ENCODE measurements around the gene CHMP6. TPM values are rescaled to one million over a fixed set of nuclear protein-coding genes. Genes with fewer than 3 reads are reported as not detected.

Gene CHMP6
- total and polyA plus RNA-seq, 9 of the 15 experiments (the other 6 are each of a cell fraction or from before 2014, with no cell fraction given): 0.25 to 30.4 (median 13.4) TPM

- H3K27me3 ChIP-seq (ENCODE audit: control insufficient read depth in 2 of 2, insufficient read depth in 2 of 2, low read length in 2 of 2): no peaks in the 10 kb centered on the region
- no peaks in the 10 kb centered on the region for H4K20me1 ChIP-seq (replicated peaks; ENCODE audit: control insufficient read depth, insufficient read depth, low read length)
- CTCF ChIA-PET (ENCODE audit: low intra/inter-chr PET ratio): no interaction called here
- no peak overlapping the region for H3K4me3 ChIP-seq
- no peak overlapping the region for H2AFZ ChIP-seq (ENCODE audit: low read depth, low read length)
- no peaks in the 10 kb centered on the region for H3K9me3 ChIP-seq (replicated peaks; ENCODE audit: control insufficient read depth, insufficient read depth, low read depth, low read length)
- POLR2A ChIA-PET: interaction anchor here (0.6 kb wide), 1 partner anchor 965 kb away, joined by 3 read pairs; no protein-coding TSS in a partner anchor
- no peak overlapping the region for H3K9ac ChIP-seq (ENCODE audit: insufficient read depth in 1 of 2, low read depth in 2 of 2, low read length in 2 of 2)
- peaks cover 0 to 13% of the 10 kb centered on the region in 2 experiments; a peak in 1 of 5 replicates for H3K4me1 ChIP-seq (replicated peaks in 1 of 2; ENCODE audit: control insufficient read depth in 2 of 2, insufficient read depth in 2 of 2, low read length in 2 of 2)
- no peak for DNase-seq (ENCODE audit: extremely low read depth in 1 of 4, low spot score in 3 of 4)
- H3K9me1 ChIP-seq (ENCODE audit: control insufficient read depth, insufficient read depth, low read length): no peaks in the 10 kb centered on the region
- H3K4me2 ChIP-seq (ENCODE audit: insufficient read depth, low read length): no peak overlapping the region
- H3K27ac ChIP-seq (ENCODE audit: extremely low read depth, low read depth, low read length): no peak overlapping the region
- no peaks in the 10 kb centered on the region for H3K79me2 ChIP-seq (ENCODE audit: control insufficient read depth, insufficient read depth, low read length)
- intact Hi-C loops (cut with micrococcal nuclease) (no loop called here), in situ Hi-C loops (cut with MboI) (no loop called here)
- peaks cover 41% of the 10 kb centered on the region; the same call in 1 of the 3 replicates for H3K36me3 ChIP-seq (ENCODE audit: control insufficient read depth, insufficient read depth, low read length)
- no peak for FAIRE-seq
- WGBS (ENCODE audit: insufficient coverage, low coverage, missing lambda C conversion rate): 86% methylated on average over 14 of the region's 17 CpGs
- no peak for ATAC-seq
- TF ChIP-seq ZNF184 (CRISPR knock-in tag; IDR thresholded peaks at IDR 0.05): no peak
- TF ChIP-seq GABPA (tag; conservative IDR thresholded peaks at IDR 0.05; ENCODE audit: low read depth): no peak
- no peak for TF ChIP-seq KDM1A (IDR thresholded peaks at IDR 0.05)
- no peak for TF ChIP-seq HNRNPL (IDR thresholded peaks at IDR 0.05; ENCODE audit: low read depth, low read length)
- TF ChIP-seq, protein P1, sequence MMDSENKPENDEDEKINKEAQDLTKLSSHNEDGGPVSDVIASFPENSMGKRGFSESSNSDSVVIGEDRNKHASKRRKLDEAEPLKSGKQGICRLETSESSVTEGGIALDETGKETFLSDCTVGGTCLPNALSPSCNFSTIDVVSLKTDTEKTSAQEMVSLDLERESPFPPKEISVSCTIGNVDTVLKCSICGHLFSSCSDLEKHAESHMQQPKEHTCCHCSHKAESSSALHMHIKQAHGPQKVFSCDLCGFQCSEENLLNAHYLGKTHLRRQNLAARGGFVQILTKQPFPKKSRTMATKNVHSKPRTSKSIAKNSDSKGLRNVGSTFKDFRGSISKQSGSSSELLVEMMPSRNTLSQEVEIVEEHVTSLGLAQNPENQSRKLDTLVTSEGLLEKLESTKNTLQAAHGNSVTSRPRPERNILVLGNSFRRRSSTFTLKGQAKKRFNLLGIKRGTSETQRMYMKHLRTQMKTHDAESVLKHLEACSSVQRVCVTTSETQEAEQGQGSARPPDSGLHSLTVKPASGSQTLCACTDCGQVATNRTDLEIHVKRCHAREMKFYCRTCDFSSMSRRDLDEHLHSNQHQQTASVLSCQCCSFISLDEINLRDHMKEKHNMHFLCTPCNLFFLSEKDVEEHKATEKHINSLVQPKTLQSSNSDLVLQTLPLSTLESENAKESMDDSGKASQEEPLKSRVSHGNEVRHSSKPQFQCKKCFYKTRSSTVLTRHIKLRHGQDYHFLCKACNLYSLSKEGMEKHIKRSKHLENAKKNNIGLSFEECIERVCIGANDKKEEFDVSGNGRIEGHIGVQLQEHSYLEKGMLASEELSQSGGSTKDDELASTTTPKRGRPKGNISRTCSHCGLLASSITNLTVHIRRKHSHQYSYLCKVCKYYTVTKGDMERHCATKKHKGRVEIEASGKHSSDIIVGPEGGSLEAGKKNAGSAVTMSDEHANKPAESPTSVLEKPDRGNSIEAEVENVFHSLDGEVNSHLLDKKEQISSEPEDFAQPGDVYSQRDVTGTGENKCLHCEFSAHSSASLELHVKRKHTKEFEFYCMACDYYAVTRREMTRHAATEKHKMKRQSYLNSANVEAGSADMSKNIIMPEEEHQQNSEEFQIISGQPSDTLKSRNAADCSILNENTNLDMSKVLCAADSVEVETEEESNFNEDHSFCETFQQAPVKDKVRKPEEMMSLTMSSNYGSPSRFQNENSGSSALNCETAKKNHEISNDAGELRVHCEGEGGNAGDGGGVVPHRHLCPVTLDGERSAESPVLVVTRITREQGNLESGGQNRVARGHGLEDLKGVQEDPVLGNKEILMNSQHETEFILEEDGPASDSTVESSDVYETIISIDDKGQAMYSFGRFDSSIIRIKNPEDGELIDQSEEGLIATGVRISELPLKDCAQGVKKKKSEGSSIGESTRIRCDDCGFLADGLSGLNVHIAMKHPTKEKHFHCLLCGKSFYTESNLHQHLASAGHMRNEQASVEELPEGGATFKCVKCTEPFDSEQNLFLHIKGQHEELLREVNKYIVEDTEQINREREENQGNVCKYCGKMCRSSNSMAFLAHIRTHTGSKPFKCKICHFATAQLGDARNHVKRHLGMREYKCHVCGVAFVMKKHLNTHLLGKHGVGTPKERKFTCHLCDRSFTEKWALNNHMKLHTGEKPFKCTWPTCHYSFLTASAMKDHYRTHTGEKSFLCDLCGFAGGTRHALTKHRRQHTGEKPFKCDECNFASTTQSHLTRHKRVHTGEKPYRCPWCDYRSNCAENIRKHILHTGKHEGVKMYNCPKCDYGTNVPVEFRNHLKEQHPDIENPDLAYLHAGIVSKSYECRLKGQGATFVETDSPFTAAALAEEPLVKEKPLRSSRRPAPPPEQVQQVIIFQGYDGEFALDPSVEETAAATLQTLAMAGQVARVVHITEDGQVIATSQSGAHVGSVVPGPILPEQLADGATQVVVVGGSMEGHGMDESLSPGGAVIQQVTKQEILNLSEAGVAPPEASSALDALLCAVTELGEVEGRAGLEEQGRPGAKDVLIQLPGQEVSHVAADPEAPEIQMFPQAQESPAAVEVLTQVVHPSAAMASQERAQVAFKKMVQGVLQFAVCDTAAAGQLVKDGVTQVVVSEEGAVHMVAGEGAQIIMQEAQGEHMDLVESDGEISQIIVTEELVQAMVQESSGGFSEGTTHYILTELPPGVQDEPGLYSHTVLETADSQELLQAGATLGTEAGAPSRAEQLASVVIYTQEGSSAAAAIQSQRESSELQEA (IDR thresholded peaks at IDR 0.05; ENCODE audit: low read depth): no peak
- TF ChIP-seq MXD1 (CRISPR knock-in tag; IDR thresholded peaks at IDR 0.05; ENCODE audit: borderline replicate concordance, poor library complexity, severe bottlenecking): no peak
- TF ChIP-seq, protein P2, sequence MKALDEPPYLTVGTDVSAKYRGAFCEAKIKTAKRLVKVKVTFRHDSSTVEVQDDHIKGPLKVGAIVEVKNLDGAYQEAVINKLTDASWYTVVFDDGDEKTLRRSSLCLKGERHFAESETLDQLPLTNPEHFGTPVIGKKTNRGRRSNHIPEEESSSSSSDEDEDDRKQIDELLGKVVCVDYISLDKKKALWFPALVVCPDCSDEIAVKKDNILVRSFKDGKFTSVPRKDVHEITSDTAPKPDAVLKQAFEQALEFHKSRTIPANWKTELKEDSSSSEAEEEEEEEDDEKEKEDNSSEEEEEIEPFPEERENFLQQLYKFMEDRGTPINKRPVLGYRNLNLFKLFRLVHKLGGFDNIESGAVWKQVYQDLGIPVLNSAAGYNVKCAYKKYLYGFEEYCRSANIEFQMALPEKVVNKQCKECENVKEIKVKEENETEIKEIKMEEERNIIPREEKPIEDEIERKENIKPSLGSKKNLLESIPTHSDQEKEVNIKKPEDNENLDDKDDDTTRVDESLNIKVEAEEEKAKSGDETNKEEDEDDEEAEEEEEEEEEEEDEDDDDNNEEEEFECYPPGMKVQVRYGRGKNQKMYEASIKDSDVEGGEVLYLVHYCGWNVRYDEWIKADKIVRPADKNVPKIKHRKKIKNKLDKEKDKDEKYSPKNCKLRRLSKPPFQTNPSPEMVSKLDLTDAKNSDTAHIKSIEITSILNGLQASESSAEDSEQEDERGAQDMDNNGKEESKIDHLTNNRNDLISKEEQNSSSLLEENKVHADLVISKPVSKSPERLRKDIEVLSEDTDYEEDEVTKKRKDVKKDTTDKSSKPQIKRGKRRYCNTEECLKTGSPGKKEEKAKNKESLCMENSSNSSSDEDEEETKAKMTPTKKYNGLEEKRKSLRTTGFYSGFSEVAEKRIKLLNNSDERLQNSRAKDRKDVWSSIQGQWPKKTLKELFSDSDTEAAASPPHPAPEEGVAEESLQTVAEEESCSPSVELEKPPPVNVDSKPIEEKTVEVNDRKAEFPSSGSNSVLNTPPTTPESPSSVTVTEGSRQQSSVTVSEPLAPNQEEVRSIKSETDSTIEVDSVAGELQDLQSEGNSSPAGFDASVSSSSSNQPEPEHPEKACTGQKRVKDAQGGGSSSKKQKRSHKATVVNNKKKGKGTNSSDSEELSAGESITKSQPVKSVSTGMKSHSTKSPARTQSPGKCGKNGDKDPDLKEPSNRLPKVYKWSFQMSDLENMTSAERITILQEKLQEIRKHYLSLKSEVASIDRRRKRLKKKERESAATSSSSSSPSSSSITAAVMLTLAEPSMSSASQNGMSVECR (CRISPR knock-in tag; IDR thresholded peaks at IDR 0.05): no peak
- no peak for TF ChIP-seq ZNF146 (CRISPR knock-in tag; IDR thresholded peaks at IDR 0.05; ENCODE audit: unreplicated experiment)
- no TSS peak for BruUV-seq (replicated peaks)
These were observed 41.0 kb upstream of the CHMP6 start for GRCh38 chr17:80950466-80951120.
